ENCODE results near the gene ITM2A.

DNA sequence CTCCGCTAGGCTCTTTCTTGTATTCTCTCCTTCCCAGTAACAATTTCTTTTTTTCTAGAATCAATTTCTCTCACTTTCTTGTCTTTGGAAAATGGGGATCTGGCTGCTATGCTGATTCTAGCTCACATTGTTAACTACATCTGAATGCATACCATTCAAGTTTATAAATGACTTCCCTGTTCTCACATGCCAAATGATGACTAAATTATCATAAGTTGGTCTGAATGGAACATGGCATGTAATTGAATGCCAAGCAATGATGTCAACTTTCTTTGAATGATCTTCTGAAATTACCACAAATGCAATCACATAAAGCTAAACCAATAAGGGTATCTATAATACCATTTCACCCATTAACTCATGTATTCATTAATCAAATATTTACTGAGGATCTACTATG lies 2.7 kb upstream of the ITM2A start:
- TF ChIP-seq STAT1 (IDR thresholded peaks at IDR 0.05; ENCODE audit: unreplicated experiment) (no peak), EZH2 (IDR thresholded peaks at IDR 0.05; ENCODE audit: low read depth, unreplicated experiment) (no peak), EZH2phosphoT487 (IDR thresholded peaks at IDR 0.05; ENCODE audit: unreplicated experiment) (no peak)
- TF ChIP-seq, protein P1, sequence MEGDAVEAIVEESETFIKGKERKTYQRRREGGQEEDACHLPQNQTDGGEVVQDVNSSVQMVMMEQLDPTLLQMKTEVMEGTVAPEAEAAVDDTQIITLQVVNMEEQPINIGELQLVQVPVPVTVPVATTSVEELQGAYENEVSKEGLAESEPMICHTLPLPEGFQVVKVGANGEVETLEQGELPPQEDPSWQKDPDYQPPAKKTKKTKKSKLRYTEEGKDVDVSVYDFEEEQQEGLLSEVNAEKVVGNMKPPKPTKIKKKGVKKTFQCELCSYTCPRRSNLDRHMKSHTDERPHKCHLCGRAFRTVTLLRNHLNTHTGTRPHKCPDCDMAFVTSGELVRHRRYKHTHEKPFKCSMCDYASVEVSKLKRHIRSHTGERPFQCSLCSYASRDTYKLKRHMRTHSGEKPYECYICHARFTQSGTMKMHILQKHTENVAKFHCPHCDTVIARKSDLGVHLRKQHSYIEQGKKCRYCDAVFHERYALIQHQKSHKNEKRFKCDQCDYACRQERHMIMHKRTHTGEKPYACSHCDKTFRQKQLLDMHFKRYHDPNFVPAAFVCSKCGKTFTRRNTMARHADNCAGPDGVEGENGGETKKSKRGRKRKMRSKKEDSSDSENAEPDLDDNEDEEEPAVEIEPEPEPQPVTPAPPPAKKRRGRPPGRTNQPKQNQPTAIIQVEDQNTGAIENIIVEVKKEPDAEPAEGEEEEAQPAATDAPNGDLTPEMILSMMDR (conservative IDR thresholded peaks at IDR 0.05; ENCODE audit: low read depth in 2 of 2): no peak
- TF ChIP-seq, protein P2, sequence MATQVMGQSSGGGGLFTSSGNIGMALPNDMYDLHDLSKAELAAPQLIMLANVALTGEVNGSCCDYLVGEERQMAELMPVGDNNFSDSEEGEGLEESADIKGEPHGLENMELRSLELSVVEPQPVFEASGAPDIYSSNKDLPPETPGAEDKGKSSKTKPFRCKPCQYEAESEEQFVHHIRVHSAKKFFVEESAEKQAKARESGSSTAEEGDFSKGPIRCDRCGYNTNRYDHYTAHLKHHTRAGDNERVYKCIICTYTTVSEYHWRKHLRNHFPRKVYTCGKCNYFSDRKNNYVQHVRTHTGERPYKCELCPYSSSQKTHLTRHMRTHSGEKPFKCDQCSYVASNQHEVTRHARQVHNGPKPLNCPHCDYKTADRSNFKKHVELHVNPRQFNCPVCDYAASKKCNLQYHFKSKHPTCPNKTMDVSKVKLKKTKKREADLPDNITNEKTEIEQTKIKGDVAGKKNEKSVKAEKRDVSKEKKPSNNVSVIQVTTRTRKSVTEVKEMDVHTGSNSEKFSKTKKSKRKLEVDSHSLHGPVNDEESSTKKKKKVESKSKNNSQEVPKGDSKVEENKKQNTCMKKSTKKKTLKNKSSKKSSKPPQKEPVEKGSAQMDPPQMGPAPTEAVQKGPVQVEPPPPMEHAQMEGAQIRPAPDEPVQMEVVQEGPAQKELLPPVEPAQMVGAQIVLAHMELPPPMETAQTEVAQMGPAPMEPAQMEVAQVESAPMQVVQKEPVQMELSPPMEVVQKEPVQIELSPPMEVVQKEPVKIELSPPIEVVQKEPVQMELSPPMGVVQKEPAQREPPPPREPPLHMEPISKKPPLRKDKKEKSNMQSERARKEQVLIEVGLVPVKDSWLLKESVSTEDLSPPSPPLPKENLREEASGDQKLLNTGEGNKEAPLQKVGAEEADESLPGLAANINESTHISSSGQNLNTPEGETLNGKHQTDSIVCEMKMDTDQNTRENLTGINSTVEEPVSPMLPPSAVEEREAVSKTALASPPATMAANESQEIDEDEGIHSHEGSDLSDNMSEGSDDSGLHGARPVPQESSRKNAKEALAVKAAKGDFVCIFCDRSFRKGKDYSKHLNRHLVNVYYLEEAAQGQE (IDR thresholded peaks at IDR 0.05; ENCODE audit: unreplicated experiment): no peak
